ENCODE measurements around the gene NHSL2.

The NHSL2 gene

GRCh38 chrX:72005046-72005445 is 94.4 kb downstream of the NHSL2 start:
- H3K4me3 ChIP-seq (ENCODE audit: control insufficient read depth, low read depth, low read length): no peak overlapping the region
- no peak for TF ChIP-seq CTCF (IDR thresholded peaks at IDR 0.05; ENCODE audit: control insufficient read depth, insufficient read depth, low read depth, low read length, missing control alignments)
- no peak for DNase-seq (ENCODE audit: low read depth)

- H3K4me3 ChIP-seq (ENCODE audit: control insufficient read depth, low read depth, low read length): no peak overlapping the region
- no peak for DNase-seq (ENCODE audit: low read depth)
- no peak for TF ChIP-seq CTCF (IDR thresholded peaks at IDR 0.05; ENCODE audit: control insufficient read depth, insufficient read depth, low read depth, low read length, missing control alignments)
Observed at GRCh38 chrX:72006461-72006860, 95.8 kb downstream of the NHSL2 start.

- no peak for DNase-seq (ENCODE audit: low read depth)
- TF ChIP-seq CTCF (IDR thresholded peaks at IDR 0.05; ENCODE audit: control insufficient read depth, insufficient read depth, low read depth, low read length, missing control alignments): no peak
- H3K4me3 ChIP-seq (ENCODE audit: control insufficient read depth, low read depth, low read length): no peak overlapping the region
Observed at GRCh38 chrX:72009731-72010130, 99.1 kb downstream of the NHSL2 start.

GRCh38 chrX:72011734-72012133 is 101.1 kb downstream of the NHSL2 start:
- no peak for DNase-seq (ENCODE audit: low read depth)
- no peak for TF ChIP-seq CTCF (IDR thresholded peaks at IDR 0.05; ENCODE audit: control insufficient read depth, insufficient read depth, low read depth, low read length, missing control alignments)
- H3K4me3 ChIP-seq (ENCODE audit: control insufficient read depth, low read depth, low read length): no peak overlapping the region

- DNase-seq (ENCODE audit: low read depth): no peak
- no peak overlapping the region for H3K4me3 ChIP-seq (ENCODE audit: control insufficient read depth, low read depth, low read length)
- no peak for TF ChIP-seq CTCF (IDR thresholded peaks at IDR 0.05; ENCODE audit: control insufficient read depth, insufficient read depth, low read depth, low read length, missing control alignments)
Observed at GRCh38 chrX:72015383-72015782, 104.7 kb downstream of the NHSL2 start.

GRCh38 chrX:72016881-72017783 is 106.5 kb downstream of the NHSL2 start:
- H3K4me3 ChIP-seq (ENCODE audit: control insufficient read depth, low read depth, low read length): no peak overlapping the region
- no peak for DNase-seq (ENCODE audit: low read depth)
- no peak for TF ChIP-seq CTCF (IDR thresholded peaks at IDR 0.05; ENCODE audit: control insufficient read depth, insufficient read depth, low read depth, low read length, missing control alignments)

All from AG09309 (cell line).